ENCODE measurements around the gene VAMP3.
A peak's percentile ranks its signal among the peaks of the same experiment; 100 is the strongest.
"Not testable (repeated sequence)": the region's sequence is repeated elsewhere in the genome, so short reads cannot be mapped to it uniquely, and the experiment has no call there.

Gene VAMP3

GRCh38 chr1:7768583-7768982 is 2.5 kb upstream of the VAMP3 start:
- no peak for DNase-seq (ENCODE audit: low spot score)

GRCh38 chr1:7769673-7770412 is 1.3 kb upstream of the VAMP3 start:
- no peak for DNase-seq (ENCODE audit: low spot score)

GRCh38 chr1:7770669-7770996 is 463 bp upstream of the VAMP3 start:
- no peak for DNase-seq (ENCODE audit: low spot score)

- DNase-seq (ENCODE audit: low spot score): no peak
Observed at GRCh38 chr1:7771823-7772299, 765 bp downstream of the VAMP3 start.

GRCh38 chr1:7777591-7777990 is 6.5 kb downstream of the VAMP3 start:
- no peak for DNase-seq (ENCODE audit: low spot score)

- no peak for DNase-seq (ENCODE audit: low spot score)
Observed at GRCh38 chr1:7778133-7778628, 7.1 kb downstream of the VAMP3 start.

- DNase-seq (ENCODE audit: low spot score): no peak
Observed at GRCh38 chr1:7780976-7781375, 9.9 kb downstream of the VAMP3 start.

GRCh38 chr1:7781501-7781900 is 10.4 kb downstream of the VAMP3 start:
- DNase-seq (ENCODE audit: low spot score): no peak

- DNase-seq (ENCODE audit: low spot score): no peak
Observed at GRCh38 chr1:7781923-7782495, 10.9 kb downstream of the VAMP3 start.

GRCh38 chr1:7783178-7783711 is 12.1 kb downstream of the VAMP3 start:
- peak; percentile 77 for DNase-seq (ENCODE audit: low spot score)

GRCh38 chr1:7783826-7784491 is 12.9 kb downstream of the VAMP3 start, which contains the start of gene PER3:
Gene PER3, plus strand, starts transcription at chr1:7784291. Its CDS starts 587 bp downstream, at chr1:7784878.
- peak; percentile 96 for DNase-seq (ENCODE audit: low spot score)

GRCh38 chr1:7784492-7785071 is 13.5 kb downstream of the VAMP3 start:
- DNase-seq (ENCODE audit: low spot score): no peak

GRCh38 chr1:7785108-7785507 is 14.0 kb downstream of the VAMP3 start:
- no peak for DNase-seq (ENCODE audit: low spot score)

- no peak for DNase-seq (ENCODE audit: low spot score)
Observed at GRCh38 chr1:7786795-7787194, 15.7 kb downstream of the VAMP3 start.

GRCh38 chr1:7789828-7790227 is 18.7 kb downstream of the VAMP3 start:
- no peak for DNase-seq (ENCODE audit: low spot score)

- not testable (repeated sequence) for DNase-seq (ENCODE audit: low spot score)
Observed at GRCh38 chr1:7791027-7791426, 19.9 kb downstream of the VAMP3 start.

GRCh38 chr1:7795406-7795805 is 24.3 kb downstream of the VAMP3 start:
- DNase-seq (ENCODE audit: low spot score): no peak

GRCh38 chr1:7805460-7805859 is 34.4 kb downstream of the VAMP3 start:
- DNase-seq (ENCODE audit: low spot score): no peak

GRCh38 chr1:7808253-7808844 is 37.3 kb downstream of the VAMP3 start:
- peak; percentile 36 for DNase-seq (ENCODE audit: low spot score)

- DNase-seq (ENCODE audit: low spot score): no peak
Observed at GRCh38 chr1:7809742-7810141, 38.6 kb downstream of the VAMP3 start.

- no peak for DNase-seq (ENCODE audit: low spot score)
Observed at GRCh38 chr1:7810395-7810794, 39.3 kb downstream of the VAMP3 start.

GRCh38 chr1:7811476-7811875 is 40.4 kb downstream of the VAMP3 start:
- no peak for DNase-seq (ENCODE audit: low spot score)

All from D341Med (cell line).